OCI-LY3 (cell line): ENCODE measurements around the gene CEBPG.
A peak's percentile ranks its signal among the peaks of the same experiment; 100 is the strongest.

Source experiments
- H2AFZ ChIP-seq: fragments of 200-600, 300-600 bp; shearing (Covaris generic); 2 replicates; pipeline ENCODE4 v1.6.0; 2014; ENCODE audit warnings: antibody characterized with exemption, low read depth, low read length
- H3K27ac ChIP-seq: fragments of 200-600, 300-600 bp; sonication (generic); 2 replicates; pipeline ENCODE4 v1.5.1; 2014; ENCODE audit warnings: mild to moderate bottlenecking, low read length, moderate library complexity, mixed read lengths
- H3K27me3 ChIP-seq: fragments of 200-600, 300-600 bp; sonication (generic); 2 replicates; pipeline ENCODE4 v1.6.1; 2014; ENCODE audit warnings: low read depth, low read length, mixed read lengths
- H3K36me3 ChIP-seq: fragments of 200-600, 300-600 bp; sonication (generic); replicated peaks from 2 replicates; pipeline ENCODE3; 2014; ENCODE audit warnings: low read depth, low read length, mixed read lengths
- H3K4me1 ChIP-seq: fragments of 300-600, 200-600 bp; sonication (generic); 2 replicates; pipeline ENCODE4 v1.6.1; 2014; ENCODE audit warnings: low read length, mixed read lengths
- H3K4me2 ChIP-seq: fragments of 200-600, 300-600 bp; sonication (generic); 2 replicates; pipeline ENCODE4 v1.6.1; 2014; ENCODE audit warnings: low read length, mixed read lengths
- H3K4me3 ChIP-seq: fragments of 300-600, 200-600 bp; sonication (generic); 2 replicates; pipeline ENCODE4 v1.5.1; 2014; ENCODE audit warnings: antibody characterized with exemption, mild to moderate bottlenecking, low read length, moderate library complexity
- H3K79me2 ChIP-seq: fragments of 300-600, 200-600 bp; shearing (Covaris generic); 2 replicates; pipeline ENCODE4 v1.6.1; 2014; ENCODE audit warnings: mild to moderate bottlenecking, low read length, mixed read lengths
- H3K9ac ChIP-seq: fragments of 300-600, 200-600 bp; shearing (Covaris generic); 2 replicates; pipeline ENCODE4 v1.6.0; 2014; ENCODE audit warnings: mild to moderate bottlenecking, low read length, moderate library complexity
- H3K9me3 ChIP-seq: fragments of 200-600, 300-600 bp; shearing (Covaris generic); 2 replicates; pipeline ENCODE4 v1.6.1; 2014; ENCODE audit warnings: low read length, mixed read lengths; ENCODE audit not compliant: insufficient read depth
- H4K20me1 ChIP-seq: fragments of 200-600, 300-600 bp; sonication (generic); 2 replicates; pipeline ENCODE4 v1.6.1; 2016; ENCODE audit warnings: low read length, mixed read lengths; ENCODE audit not compliant: insufficient read depth
- CTCF ChIP-seq: fragments of 200-600, 300-600 bp; sonication (generic); IDR thresholded peaks from 2 replicates; pipeline ENCODE4 v1.5.1; 2014; ENCODE audit warnings: antibody characterized with exemption, low read length, low read depth
- EZH2phosphoT487 ChIP-seq: fragments of 200-600 bp; shearing (Covaris generic); IDR thresholded peaks from 2 replicates; pipeline ENCODE4 v1.6.1; 2018; ENCODE audit warnings: antibody characterized with exemption, mixed run types, low read depth

CEBPG gene

DNA sequence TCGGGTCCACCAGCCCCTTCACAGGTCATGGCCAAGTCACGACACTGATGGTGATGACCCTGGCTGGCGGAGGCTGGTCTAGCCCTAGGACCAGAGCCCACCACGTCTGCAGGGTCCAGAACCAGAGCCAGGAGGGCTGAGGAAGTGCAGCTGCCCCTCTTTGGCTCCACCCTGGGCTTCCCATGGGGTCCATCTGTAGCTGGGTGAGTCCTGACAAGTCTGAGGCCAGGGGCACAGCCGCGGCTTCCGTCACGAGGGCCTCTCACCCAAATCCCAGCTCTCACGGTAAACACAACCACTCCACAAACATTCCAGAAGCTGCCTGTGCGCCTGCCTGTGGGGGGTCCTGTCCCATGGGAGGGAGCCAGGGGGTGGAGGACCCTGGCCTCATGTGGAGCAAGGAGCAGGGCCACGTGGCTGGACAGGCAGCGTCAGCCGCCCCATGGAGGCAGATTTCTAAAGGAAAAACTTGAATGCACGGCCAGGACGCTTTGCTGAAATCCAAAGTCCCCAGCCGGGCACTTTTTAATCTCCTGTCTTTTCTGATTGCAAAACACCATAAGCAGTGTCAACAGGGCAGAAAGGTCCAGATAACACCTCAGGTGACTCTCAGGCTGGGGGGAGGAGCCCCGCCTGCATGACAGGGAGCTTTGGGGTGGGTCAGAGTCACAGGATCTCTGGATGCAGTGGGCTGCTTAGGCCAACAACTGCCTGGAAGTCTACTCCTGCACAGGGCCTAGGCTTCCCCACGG is 29.9 kb downstream of the CEBPG start:
- H3K79me2 ChIP-seq = no peaks in the 10 kb centered on the region
- H3K4me2 ChIP-seq = no peak overlapping the region
- H3K9me3 ChIP-seq = no peaks in the 10 kb centered on the region
- no peaks in the 10 kb centered on the region for H3K27me3 ChIP-seq
- no peak overlapping the region for H3K4me3 ChIP-seq
- H3K27ac ChIP-seq = no peak overlapping the region
- TF ChIP-seq EZH2phosphoT487 (no peak), CTCF (no peak)
- no peaks in the 10 kb centered on the region for H3K36me3 ChIP-seq
- H2AFZ ChIP-seq = no peak overlapping the region
- H3K9ac ChIP-seq = no peak overlapping the region
- H4K20me1 ChIP-seq = no peaks in the 10 kb centered on the region
- peaks cover 15% of the 10 kb centered on the region for H3K4me1 ChIP-seq

DNA sequence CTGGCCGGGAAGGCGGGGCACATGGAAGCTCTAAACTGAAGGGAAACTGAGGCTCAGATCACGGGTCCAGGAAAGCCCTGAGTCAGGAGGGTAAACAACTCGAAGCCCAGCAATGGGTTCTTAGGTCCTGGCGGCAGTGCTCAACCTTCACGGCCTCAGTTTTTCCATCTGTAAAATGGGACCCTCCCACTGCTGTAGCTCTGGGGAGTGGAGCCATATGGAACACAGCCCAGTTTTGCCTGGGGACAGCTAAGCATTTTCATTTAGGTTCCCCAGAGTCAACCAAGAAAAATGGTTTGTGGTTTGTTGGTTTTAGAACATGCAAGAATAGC is 30.4 kb downstream of the CEBPG start:
- H3K9ac ChIP-seq = no peak overlapping the region
- H3K79me2 ChIP-seq = no peaks in the 10 kb centered on the region
- no peak overlapping the region for H3K4me3 ChIP-seq
- no peak overlapping the region for H2AFZ ChIP-seq
- H3K36me3 ChIP-seq = no peaks in the 10 kb centered on the region
- TF ChIP-seq CTCF = no peak
- H3K27ac ChIP-seq = no peak overlapping the region
- no peaks in the 10 kb centered on the region for H4K20me1 ChIP-seq
- H3K27me3 ChIP-seq = no peaks in the 10 kb centered on the region
- peak overlapping the region; percentile 18; the same call in 1 of the 2 replicates for H3K4me2 ChIP-seq
- peaks cover 15% of the 10 kb centered on the region for H3K4me1 ChIP-seq
- H3K9me3 ChIP-seq = no peaks in the 10 kb centered on the region

DNA sequence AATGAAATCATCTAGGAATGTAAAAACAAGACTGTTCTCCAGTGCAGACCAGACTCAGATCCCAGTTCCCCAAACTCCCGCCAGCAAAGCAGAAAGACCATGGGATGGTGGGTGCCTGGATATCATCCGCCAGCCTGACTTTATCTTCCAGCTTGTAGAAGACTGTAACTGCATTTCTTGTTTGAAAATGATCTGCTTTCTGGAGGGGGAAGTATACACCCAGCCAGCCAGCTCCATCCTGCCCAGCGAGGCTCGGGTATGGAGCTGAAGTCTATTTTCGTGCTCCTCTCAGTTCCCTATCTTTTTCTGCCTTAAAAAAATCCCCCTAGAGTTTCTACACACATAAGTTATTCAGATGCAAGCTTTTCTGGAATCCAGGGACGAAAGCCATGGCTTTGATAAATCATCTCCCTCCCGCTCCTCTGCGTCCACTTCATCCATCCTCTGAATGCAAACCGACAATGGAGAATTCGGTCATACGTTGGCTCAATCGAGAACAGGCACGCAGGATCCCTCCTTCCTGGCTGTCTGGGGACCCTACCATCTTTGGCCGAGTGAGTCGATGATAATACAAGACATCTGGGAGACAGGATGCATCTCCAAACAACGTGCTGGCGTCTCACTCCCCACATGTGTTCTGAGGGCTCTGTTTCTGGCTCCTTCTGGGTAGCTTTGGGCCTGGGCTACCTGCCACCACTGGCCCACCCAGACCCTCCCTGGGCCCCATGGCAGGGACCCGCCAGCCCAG is 31.2 kb downstream of the CEBPG start:
- Histone ChIP-seq H3K4me2 (peak overlapping the region; percentile 18), H3K27ac (no peak overlapping the region), H3K4me3 (0 out of 2 replicates have a peak overlapping the region, but pooled peaks have one; percentile 0), H3K4me1 (peaks cover 15% of the 10 kb centered on the region), H3K9me3 (no peaks in the 10 kb centered on the region), H3K27me3 (no peaks in the 10 kb centered on the region), H2AFZ (no peak overlapping the region), H4K20me1 (no peaks in the 10 kb centered on the region), H3K79me2 (no peaks in the 10 kb centered on the region), H3K9ac (no peak overlapping the region), H3K36me3 (no peaks in the 10 kb centered on the region)
- no peak for TF ChIP-seq CTCF

DNA sequence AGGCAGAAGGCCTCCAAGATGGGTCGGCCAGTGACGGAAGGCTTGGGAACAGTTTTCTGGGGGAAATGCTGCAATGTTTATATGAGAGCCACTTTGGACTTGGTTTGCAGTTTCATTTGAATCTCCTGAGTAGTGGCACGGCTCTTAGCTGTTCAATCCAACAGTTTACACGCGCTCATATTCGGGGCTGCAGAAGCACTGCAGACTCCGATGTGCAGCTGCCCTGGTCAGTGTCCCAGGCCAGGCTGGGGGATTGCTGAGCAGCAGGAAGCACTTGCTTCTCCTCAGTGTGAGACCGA is 31.7 kb downstream of the CEBPG start:
- no peak overlapping the region for H3K4me3 ChIP-seq
- H2AFZ ChIP-seq = no peak overlapping the region
- no peaks in the 10 kb centered on the region for H3K36me3 ChIP-seq
- H3K4me1 ChIP-seq = peaks cover 15% of the 10 kb centered on the region
- H4K20me1 ChIP-seq = no peaks in the 10 kb centered on the region
- H3K9me3 ChIP-seq = no peaks in the 10 kb centered on the region
- no peaks in the 10 kb centered on the region for H3K79me2 ChIP-seq
- no peak overlapping the region for H3K27ac ChIP-seq
- no peaks in the 10 kb centered on the region for H3K27me3 ChIP-seq
- H3K9ac ChIP-seq = no peak overlapping the region
- TF ChIP-seq CTCF = no peak
- no peak for TF ChIP-seq EZH2phosphoT487
- no peak overlapping the region for H3K4me2 ChIP-seq
